SU-DHL-6 (cell line): Measurements from ENCODE around the gene CEP41.

Experiments
- EZH2phosphoT487 ChIP-seq: fragments of 200-600 bp; sonication (generic), shearing (Covaris generic); conservative IDR thresholded peaks from 2 replicates; pipeline ENCODE4 v1.6.1; 2018; ENCODE audit warnings: mild to moderate bottlenecking, antibody characterized with exemption, low read length, moderate library complexity, mixed read lengths
- TF ChIP-seq, protein P1 (sequence below): fragments of 200-600 bp; sonication (generic); IDR thresholded peaks from one replicate; pipeline ENCODE4 v1.5.1; 2017; ENCODE audit warnings: antibody characterized with exemption, mild to moderate bottlenecking, low read length, moderate library complexity; ENCODE audit not compliant: insufficient read depth, poor library complexity, severe bottlenecking

DNA sequence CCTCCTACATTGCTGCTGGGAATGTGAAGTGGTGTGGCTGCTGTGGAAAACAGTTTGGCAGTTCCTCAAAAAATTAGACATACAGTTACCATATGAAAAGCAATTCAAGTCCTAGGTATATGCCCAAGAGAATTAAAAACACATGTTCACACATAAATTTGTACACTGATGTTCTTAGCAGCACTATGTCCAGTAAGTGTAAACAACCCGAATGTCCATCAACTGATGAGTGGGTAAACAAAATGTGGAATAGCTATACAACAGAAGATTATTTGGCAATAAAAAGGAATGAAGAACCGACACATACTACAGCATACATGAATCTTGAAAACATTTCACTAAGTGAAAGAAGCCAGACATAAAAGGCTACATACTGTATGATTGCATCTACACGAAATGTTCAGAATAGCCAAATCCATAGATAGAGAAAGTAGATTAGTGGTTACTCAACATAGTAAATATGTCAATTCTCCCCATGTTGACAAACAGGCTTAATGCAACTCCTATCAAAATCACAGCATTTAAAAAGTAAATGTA, 17.2 kb downstream of the CEP41 start:
- TF ChIP-seq, protein P1, sequence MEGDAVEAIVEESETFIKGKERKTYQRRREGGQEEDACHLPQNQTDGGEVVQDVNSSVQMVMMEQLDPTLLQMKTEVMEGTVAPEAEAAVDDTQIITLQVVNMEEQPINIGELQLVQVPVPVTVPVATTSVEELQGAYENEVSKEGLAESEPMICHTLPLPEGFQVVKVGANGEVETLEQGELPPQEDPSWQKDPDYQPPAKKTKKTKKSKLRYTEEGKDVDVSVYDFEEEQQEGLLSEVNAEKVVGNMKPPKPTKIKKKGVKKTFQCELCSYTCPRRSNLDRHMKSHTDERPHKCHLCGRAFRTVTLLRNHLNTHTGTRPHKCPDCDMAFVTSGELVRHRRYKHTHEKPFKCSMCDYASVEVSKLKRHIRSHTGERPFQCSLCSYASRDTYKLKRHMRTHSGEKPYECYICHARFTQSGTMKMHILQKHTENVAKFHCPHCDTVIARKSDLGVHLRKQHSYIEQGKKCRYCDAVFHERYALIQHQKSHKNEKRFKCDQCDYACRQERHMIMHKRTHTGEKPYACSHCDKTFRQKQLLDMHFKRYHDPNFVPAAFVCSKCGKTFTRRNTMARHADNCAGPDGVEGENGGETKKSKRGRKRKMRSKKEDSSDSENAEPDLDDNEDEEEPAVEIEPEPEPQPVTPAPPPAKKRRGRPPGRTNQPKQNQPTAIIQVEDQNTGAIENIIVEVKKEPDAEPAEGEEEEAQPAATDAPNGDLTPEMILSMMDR = no peak
- TF ChIP-seq EZH2phosphoT487 = no peak
